DMS 273 treated with DMSO at 0.1 percent for 48 hours (cell line): ENCODE measurements around the gene OR2G3.

Experiments used
- DNase-seq: peaks from one replicate; lab custom pipeline; 2025; lab: John Stamatoyannopoulos, UW

The OR2G3 gene

DNA sequence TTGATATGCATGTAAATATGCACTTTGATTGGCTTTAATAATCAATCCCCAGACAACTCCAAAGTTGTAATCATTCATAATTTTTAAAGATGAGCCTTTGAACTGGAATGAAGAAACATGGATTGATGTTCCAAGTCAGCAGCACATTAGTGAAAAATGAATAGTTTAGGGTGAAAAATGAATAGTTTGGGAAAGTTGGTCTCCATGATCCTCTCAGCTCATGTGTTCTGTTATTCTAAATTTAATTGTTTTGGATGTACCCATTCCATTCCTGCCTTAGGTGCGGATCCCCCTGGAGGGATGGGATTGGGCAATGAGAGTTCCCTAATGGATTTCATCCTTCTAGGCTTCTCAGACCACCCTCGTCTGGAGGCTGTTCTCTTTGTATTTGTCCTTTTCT, at the start of gene OR2G3:
TSS of gene OR2G3 (plus strand) at position 301 of the 400 bp plus-strand sequence. CDS start at position 301, 0 bp downstream.
- no peak for DNase-seq

GRCh38 chr1:247557926-247558674, 47.3 kb upstream of the OR2G3 start:
- DNase-seq = no peak

DNA sequence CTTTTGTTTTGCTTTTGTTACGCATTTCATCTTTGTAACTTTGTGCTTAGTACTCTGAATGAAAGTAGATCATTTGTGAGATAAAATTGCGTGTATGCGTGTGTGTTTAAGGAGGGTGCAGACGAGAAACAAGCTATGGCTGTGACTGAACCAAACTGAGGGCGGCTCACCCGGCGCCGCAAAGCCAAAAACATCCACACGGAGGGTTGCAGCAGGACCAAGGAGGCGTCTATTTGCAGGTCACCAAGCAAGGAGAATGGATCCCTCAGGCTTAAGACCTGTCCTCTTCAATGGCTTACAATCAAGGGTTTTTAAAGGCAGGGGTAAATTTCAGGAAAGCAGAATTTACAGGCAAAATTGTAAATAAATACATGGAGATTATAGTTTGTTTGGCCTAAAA, 43.7 kb upstream of the OR2G3 start:
- no peak for DNase-seq

DNA sequence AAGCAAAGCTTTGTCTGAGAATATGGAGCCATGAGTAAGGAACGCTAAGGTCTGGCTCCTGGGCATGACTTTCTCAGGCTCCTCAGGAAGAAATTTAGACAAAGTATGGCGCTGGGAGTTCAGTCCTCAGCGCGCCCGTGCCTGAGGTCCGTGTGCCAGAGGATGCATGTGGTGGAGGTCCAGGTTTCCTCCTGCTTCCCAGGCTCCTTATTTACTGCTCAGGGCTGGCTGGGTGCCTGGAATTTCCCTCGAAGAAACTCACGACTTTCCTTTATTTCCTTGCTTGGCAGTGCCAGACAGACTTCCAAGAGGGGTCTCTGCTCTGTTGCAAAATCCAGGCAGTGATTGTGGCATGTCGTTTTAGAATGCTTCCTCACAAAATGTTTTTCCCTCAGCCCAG, 43.2 kb upstream of the OR2G3 start:
- no peak for DNase-seq

GRCh38 chr1:247574236-247574635, 31.1 kb upstream of the OR2G3 start:
- DNase-seq = no peak

DNA sequence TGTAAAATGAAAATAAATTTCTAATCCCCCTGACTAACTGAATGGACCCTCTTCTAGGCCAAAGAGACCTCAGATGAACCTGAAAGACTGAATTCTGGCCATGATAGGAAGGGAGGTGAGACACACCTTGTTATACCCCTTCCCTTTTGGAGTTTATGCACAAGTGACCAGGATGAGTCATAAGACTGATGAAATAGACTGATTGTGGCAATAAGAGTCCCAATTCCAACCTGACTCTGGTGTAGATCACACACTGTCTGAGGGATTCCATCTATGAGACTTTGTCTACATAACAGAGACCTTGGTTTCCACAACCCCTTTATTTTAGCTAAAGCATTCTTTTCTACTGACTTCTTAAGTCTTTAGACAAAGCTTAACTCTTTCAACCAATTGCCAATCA, 30.7 kb upstream of the OR2G3 start:
- DNase-seq = no peak

DNA sequence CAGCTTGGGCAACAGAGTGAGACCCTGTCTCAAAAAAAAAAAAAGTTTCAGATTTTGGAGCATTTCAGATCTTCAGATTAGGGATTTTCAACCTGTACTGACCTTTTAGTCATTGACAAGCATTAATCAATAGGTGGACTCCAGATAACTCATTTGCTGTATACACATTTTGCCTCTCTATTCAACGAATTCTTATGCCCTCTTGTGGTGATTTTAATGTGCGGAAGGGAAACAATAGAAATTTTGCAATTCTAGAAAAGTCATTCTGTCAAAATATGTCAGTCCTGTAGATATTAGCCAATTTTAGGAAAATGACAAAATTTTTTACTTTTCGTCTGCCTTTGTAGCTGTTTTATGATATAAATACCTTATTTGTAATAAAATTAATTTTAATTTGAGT, 28.9 kb upstream of the OR2G3 start:
- no peak for DNase-seq

DNA sequence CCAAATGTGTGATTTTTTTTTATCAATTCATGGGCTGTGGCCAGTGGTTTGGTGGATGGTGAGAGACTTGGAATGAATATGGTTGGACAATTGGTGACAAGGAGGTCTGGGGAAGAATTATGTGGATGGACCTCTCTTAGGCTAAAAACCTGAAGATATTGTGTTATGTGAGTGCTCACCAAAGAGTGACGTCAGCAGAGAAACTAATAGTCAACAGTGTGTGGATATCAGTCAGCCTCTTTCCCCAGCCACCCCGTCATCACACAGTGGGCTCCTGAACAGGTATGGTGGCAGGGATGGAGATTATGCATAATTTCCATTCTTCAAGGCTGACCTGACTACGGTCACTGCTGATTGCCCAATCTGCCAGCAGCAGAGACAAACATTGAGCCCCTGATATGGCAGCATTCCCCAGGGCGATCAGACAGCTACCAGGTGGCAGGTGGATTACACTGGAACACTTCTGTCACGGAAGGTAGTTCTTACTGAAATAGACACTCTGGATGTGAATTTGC, 26.4 kb upstream of the OR2G3 start:
- DNase-seq = no peak

GRCh38 chr1:247588060-247588459, 17.3 kb upstream of the OR2G3 start, which contains the start of gene OR2G2:
TSS of gene OR2G2 (plus strand) at chr1:247588360. CDS start at chr1:247588360, 0 bp downstream.
- DNase-seq = no peak

DNA sequence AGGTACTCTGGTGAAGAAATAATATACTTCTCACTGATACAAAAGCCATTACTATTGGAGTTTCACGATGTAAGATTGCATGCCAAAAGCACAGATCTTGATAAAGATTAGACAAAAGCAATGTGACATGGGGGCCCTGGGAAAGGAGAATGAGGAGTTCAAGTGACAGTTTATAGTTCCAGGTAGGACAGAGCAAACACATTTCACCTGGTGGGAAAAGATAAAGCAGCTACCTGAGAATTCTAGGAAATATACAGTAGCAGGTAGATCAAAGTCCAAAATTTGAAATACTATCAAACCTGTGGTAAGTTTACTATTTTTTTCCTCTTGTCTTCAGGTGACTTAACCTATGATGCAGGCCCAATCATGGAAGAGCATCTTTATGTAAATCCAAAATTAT, 8.0 kb downstream of the OR2G3 start:
- no peak for DNase-seq

DNA sequence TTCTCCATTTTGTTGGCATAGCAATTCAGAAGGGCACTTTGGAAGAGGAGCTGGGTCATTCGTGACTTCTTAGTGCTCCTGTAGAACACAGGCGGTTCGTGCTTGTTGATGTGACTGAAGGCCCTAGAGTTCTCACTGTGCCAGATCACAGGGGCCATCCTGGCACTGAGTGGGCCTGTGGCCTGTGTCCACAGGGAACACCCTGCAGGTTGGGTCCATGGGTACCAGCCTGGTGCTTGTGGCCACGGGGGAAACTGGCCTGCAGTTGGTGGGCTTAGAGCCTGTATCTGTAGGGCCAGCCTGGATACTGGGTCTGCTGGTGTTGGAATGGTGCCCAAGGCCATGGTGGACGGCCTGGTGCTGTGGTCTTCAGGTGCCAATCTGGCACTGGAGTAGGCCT, 9.2 kb downstream of the OR2G3 start:
- no peak for DNase-seq

- DNase-seq = no peak
These were observed 22.6 kb downstream of the OR2G3 start for GRCh38 chr1:247627951-247628350.

DNA sequence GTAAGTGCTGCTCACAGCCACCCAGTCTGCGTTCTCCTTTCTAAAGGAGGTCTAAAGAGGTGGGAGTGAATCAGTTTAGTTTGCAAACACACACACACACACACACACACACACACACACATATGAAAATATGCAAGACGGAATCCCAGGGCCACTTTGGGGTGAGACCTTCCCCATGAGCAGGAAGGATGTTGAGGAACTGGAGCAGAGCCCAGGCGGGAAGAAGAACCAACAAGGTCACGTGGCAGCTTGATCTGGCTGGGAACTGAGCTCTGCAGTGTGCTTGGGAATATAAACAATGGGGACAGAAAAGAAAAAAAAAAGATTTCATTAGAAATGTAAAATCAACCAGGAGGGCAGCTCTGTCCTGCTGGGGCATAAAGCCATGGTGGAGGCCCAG, 32.6 kb downstream of the OR2G3 start:
- DNase-seq = no peak

DNA sequence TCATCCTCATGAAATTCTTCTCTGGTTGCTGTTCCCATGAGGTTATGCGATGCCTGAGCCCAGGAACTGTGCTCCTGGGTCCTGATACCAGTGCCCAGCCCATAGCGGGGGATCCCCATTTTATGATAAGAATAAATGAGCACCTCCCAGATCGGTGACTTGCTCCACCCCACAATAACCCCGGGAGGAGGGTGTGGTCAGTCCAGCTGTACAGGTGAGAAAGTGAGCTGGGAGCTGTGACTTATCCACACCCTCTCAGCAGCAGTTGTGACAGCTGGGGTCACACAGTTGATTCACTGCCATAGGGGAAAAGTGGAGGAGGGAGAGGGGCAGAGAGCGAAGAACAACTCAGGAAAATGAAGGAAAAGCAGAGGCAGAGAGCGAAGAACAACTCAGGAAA, 33.4 kb downstream of the OR2G3 start:
- no peak for DNase-seq

- DNase-seq = no peak
These were observed 34.1 kb downstream of the OR2G3 start for GRCh38 chr1:247639381-247639981.

- no peak for DNase-seq
These were observed 37.4 kb downstream of the OR2G3 start for GRCh38 chr1:247642742-247643141.

- no peak for DNase-seq
These were observed 41.5 kb downstream of the OR2G3 start for GRCh38 chr1:247646867-247647266.

GRCh38 chr1:247647864-247648263, 42.5 kb downstream of the OR2G3 start:
- no peak for DNase-seq

- no peak for DNase-seq
These were observed 47.7 kb downstream of the OR2G3 start for GRCh38 chr1:247653040-247653439.
